Fibroblast of upper back skin (primary cell): ENCODE results near the gene ETFDH.

ENCODE experiments used
- DNase-seq: peaks from one replicate; pipeline ENCODE4 v3.0.0-alpha.2; 2013

Gene ETFDH

DNA sequence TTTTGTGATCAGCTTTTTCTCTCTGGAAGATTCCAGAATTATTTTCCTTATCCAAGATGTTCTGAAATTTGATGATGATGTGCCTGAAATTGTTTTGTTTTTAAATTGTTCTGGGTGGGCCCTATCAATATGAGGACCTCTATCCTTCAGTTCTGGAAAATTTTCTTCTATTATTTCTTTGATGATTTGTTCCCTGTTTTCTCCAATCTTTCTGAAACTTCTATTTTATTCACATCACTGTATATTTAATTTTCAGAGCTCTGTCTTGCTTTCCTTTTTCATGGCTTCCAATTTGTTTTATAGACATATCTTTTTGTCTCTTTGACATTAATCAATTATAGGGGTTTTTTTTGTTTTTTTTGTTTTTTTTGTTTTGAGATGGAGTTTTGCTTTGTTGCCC, 84.5 kb downstream of the ETFDH start:
- DNase-seq = no peak

DNA sequence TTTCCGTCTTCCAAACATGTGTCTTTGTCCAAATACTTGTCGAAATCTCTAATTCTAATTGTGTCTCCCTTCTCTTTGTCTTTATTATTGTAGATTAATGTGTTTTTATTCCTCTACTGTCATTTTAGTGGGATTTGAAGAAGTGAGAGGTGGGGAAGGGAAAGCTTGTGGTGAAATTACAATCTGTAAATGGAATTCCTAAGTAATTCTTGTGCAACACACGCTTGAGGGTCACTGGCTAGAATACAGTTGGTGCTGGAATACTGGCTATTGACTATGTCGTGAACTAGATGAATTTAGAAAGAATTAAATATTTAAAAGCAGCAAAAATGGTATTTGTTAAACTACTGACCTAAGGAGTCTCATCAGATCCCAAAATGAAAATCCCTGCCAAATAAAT, 86.0 kb downstream of the ETFDH start:
- peak; percentile 63 for DNase-seq

DNA sequence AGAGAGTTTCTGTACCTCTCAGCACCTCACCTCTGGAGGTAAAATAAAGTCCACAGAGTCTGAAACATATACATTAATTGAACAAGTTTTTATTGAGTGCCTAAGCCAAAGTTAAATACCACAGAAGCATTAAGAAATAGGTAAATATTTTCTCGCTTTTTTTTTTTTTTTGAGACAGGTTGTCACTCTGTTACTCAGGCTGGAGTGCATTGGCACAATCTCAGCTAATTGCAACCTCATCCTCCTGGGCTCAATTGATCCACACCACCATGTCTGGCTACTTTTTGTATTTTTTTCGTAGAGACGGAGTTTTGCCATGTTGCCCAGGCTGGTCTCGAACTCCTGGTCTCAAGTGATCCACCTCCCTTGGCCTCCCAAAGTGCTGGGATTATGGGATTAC, 86.6 kb downstream of the ETFDH start:
- no peak for DNase-seq
